GM21390 (cell line): Measurements from ENCODE around the gene CEPT1.
"Not testable (repeated sequence)": the region's sequence is repeated elsewhere in the genome, so short reads cannot be mapped to it uniquely, and the experiment has no call there.

ENCODE experiments used
- ATAC-seq: cut with Tn5 transposase; IDR thresholded peaks from one replicate; pipeline ENCODE4 v1.9.1; 2021; ENCODE audit not compliant: unreplicated experiment

CEPT1 gene

GRCh38 chr1:111208921-111209320 is 68.9 kb downstream of the CEPT1 start:
- ATAC-seq: no peak

- no peak for ATAC-seq
Measured at GRCh38 chr1:111209622-111210021, 69.6 kb downstream of the CEPT1 start.

- ATAC-seq: no peak
Measured at GRCh38 chr1:111211921-111212320, 71.9 kb downstream of the CEPT1 start.

GRCh38 chr1:111212634-111213335 is 72.8 kb downstream of the CEPT1 start:
- ATAC-seq: no peak

GRCh38 chr1:111213412-111213811 is 73.4 kb downstream of the CEPT1 start:
- no peak for ATAC-seq

- ATAC-seq: no peak
Measured at GRCh38 chr1:111214074-111214801, 74.2 kb downstream of the CEPT1 start.

GRCh38 chr1:111214884-111215283 is 74.9 kb downstream of the CEPT1 start:
- ATAC-seq: no peak

- ATAC-seq: not testable (repeated sequence)
Measured at GRCh38 chr1:111215285-111215684, 75.3 kb downstream of the CEPT1 start.

- no peak for ATAC-seq
Measured at GRCh38 chr1:111216751-111217150, 76.7 kb downstream of the CEPT1 start.

GRCh38 chr1:111217183-111217910 is 77.3 kb downstream of the CEPT1 start:
- no peak for ATAC-seq

GRCh38 chr1:111218701-111219556 is 78.9 kb downstream of the CEPT1 start:
- no peak for ATAC-seq

- ATAC-seq: peak; percentile 39
Measured at GRCh38 chr1:111219557-111220286, 79.7 kb downstream of the CEPT1 start.

- no peak for ATAC-seq
Measured at GRCh38 chr1:111220302-111220890, 80.4 kb downstream of the CEPT1 start.

- no peak for ATAC-seq
Measured at GRCh38 chr1:111221276-111221632, 81.2 kb downstream of the CEPT1 start.

- ATAC-seq: peak; percentile 49
Measured at GRCh38 chr1:111221633-111222291, 81.7 kb downstream of the CEPT1 start.

GRCh38 chr1:111222308-111223125 is 82.5 kb downstream of the CEPT1 start:
- ATAC-seq: no peak

GRCh38 chr1:111223126-111223685 is 83.2 kb downstream of the CEPT1 start:
- no peak for ATAC-seq

- ATAC-seq: no peak
Measured at GRCh38 chr1:111225091-111225490, 85.1 kb downstream of the CEPT1 start.
